GM19397 (cell line): Measurements from ENCODE around the gene C22orf23.

Source experiments
- ATAC-seq: cut with Tn5 transposase; IDR thresholded peaks from one replicate; pipeline ENCODE4 v1.9.1; 2021; ENCODE audit warnings: mild to moderate bottlenecking, moderate library complexity; ENCODE audit not compliant: unreplicated experiment

C22orf23 gene

GRCh38 chr22:37926771-37927636, 26.4 kb downstream of the C22orf23 start:
- ATAC-seq, result no peak

DNA sequence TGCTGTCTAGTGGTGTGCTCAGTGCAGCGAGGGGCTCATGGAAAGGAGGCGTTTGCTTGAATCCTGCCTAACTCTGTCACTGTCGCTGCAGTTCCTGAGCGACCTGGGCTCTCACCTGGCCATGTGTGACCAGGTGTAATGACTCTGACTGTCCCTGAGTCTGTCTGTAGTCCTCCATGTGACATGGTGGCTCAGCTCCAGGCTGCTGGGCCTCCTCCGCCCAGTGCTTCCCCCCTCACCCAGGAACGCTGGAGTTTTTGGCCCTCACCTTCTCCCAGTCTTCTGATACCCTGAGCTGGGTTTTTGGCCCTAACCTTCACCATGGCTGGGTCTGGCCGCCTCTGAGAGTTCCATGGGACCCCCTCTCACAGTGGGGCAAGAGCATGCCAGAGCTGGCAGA, 27.0 kb downstream of the C22orf23 start:
- no peak for ATAC-seq

GRCh38 chr22:37925767-37926166, 27.6 kb downstream of the C22orf23 start:
- no peak for ATAC-seq

GRCh38 chr22:37925330-37925729, 28.1 kb downstream of the C22orf23 start:
- ATAC-seq, result no peak

GRCh38 chr22:37924386-37925065, 28.9 kb downstream of the C22orf23 start:
- ATAC-seq, result no peak

- ATAC-seq, result no peak
Observed at GRCh38 chr22:37923927-37924326, 29.5 kb downstream of the C22orf23 start.

GRCh38 chr22:37922191-37922590, 31.2 kb downstream of the C22orf23 start:
- no peak for ATAC-seq

DNA sequence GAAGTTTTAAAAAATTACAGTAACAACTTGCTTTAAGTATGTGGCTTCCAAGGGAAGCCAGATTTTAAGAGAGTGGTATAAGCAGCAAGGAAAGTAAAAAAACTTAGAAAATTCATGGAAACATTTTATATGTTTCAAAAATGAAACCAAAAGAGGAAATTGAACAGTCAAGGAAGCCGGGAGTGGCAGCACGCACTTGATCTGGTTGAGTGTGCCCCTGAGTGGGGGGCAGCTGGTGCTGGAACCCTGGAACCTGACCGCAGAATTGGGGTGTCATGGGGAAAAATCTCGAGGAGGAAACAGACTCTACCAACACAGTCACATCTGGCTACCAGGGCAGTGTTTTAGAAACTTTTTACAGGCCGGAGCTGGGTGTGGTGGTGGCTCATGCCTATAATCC, 33.3 kb downstream of the C22orf23 start:
- ATAC-seq, result no peak

DNA sequence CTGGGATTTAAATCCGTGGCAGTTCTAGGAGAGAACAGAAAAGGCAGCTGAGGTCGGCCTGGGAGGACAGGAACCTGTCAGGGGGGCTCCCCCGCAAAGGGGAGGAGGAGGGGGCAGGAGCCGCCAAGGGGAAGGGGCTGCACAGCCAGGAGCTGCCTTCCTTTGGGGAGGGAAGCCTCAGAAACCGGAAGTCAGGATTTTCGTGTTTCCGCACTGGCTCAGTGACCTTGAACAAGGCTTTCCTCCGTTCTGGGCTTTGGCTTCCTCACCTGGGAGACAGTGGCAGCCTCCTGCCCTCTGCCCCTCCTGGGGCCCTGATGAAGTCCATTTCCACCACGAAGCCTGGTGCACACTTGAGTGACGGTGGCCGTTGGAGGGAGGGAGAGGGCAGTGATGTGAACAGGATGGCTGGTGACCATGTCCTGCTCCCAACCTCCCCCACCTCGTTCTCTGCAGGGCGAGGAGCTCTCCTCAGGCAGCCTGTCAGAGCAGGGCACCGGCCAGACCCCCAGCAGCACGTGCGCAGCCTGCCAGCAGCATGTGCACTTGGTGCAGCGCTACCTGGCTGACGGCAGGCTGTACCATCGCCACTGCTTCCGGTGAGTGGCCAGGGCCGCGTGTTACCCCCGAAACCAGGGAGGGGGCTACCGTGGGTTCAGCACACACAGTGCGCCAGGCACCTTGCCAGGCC, 34.7 kb downstream of the C22orf23 start:
- ATAC-seq, result no peak

DNA sequence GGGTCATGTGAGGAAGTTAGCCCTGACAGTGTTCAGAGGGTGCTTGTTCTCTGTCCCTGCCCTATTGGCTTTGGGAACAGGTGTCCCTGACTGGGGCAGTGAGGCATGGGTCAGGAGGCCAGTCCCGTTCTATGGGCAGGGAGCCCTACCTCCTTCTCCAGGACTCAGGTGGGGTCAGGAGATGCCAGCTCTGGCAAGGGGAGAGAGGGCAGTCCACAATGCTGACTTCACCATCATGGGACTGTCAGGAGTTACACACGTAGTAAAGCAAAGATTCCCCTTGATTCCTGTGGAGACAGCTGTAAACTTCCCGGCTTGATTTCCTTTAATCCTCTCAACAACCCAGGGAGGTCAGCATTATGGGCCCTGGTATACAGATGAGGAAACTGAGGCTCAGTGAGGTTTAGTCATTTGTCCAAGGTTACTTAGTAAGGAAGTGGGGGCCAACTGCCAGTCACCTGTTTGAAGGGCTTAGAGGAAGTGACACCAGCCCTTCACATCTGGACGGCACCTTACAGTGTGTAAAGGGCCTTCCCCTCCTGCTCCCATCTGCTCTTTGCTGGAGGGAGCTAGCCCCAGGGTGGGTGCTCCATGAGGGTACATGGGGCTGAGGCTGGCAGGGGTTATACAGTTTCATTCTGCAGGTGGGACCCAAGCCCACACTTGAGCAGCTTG, 35.4 kb downstream of the C22orf23 start:
- no peak for ATAC-seq

DNA sequence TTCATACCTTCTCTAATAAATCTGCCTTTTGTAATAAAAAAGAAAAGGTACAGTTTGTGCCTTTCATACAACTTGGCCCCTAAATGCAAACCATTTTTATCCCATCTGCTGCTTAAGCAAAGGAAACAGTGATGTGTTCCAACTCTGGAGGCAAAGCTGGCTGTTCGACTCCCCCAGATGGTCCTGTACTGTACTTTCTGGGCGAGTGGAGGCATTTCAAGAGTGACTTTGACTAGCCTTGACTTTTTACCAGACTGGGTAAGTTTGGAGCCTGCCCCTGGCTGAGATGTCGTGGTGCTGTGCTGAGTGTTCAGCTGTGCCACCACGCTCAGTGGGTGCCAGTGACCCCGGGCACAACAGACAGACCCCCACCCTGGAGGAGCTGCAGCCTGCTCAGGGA, 37.1 kb downstream of the C22orf23 start:
- no peak for ATAC-seq

- no peak for ATAC-seq
Observed at GRCh38 chr22:37913233-37913721, 40.1 kb downstream of the C22orf23 start.

DNA sequence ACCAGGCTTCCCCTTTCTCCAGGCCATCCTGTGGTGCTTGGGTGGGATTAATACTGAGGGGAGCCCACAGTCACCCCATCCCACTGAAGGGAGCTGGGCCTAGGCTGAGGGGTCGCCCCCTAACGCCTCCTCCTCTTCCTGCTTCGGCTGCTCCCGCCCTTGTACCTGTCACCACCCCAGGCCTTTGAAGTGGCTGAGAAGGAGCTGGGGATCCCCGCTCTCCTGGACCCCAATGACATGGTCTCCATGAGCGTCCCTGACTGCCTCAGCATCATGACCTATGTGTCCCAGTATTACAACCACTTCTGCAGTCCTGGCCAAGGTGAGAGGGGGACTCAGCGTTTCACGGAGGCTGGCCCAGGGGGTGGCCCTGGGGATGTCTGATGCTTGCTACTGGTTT, 41.2 kb downstream of the C22orf23 start:
- no peak for ATAC-seq

DNA sequence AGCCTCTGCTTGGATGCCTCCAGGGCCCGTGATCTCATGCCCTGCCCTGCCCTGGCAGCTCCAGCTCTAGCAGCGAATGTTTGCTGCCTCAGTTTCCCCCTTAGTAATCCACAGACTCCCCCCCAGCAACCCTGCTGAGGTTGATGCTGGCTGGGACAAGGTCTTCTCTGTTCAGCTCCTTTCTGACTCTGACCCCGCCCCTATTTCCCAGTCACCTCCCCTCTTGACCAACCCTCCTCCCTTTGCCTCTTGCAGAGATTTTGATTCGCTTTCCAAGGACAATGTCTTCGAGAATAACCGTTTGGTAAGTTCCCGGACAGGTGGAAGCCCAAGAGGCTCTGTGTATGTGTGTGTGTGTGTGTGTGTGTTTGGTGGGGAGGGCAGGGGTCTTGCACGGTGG, 41.7 kb downstream of the C22orf23 start:
- ATAC-seq, result no peak

- ATAC-seq, result no peak
Observed at GRCh38 chr22:37910890-37911672, 42.3 kb downstream of the C22orf23 start.

GRCh38 chr22:37909766-37910165, 43.6 kb downstream of the C22orf23 start:
- ATAC-seq, result no peak

- ATAC-seq, result no peak
Observed at GRCh38 chr22:37907036-37907954, 46.1 kb downstream of the C22orf23 start.

GRCh38 chr22:37906364-37907008, 46.9 kb downstream of the C22orf23 start:
- peak; percentile 26 for ATAC-seq
